Loucy (cell line): ENCODE measurements around the gene FEV.
A peak's percentile ranks its signal among the peaks of the same experiment; 100 is the strongest.

Experiments used
- H2AFZ ChIP-seq: fragments of 200-600 bp; sonication (generic); 2 replicates; pipeline ENCODE4 v1.6.0; 2016; ENCODE audit warnings: antibody characterized with exemption, mild to moderate bottlenecking, low read length, moderate library complexity
- H3F3A ChIP-seq: fragments of 200-600 bp; 2 replicates; pipeline ENCODE4 v1.6.0; 2016; ENCODE audit warnings: antibody characterized with exemption, low read depth, mild to moderate bottlenecking
- H3K27me3 ChIP-seq: fragments of 200-600 bp; sonication (generic); 2 replicates; pipeline ENCODE4 v1.6.1; 2014; ENCODE audit warnings: low read length, mild to moderate bottlenecking; ENCODE audit not compliant: insufficient read depth, poor library complexity, severe bottlenecking
- H3K36me3 ChIP-seq: fragments of 200-600 bp; sonication (generic); 2 replicates; pipeline ENCODE4 v1.6.1; 2016; ENCODE audit warnings: low read length; ENCODE audit not compliant: insufficient read depth
- H3K4me1 ChIP-seq: fragments of 200-600 bp; sonication (generic); 2 replicates; pipeline ENCODE4 v1.5.1; 2014; ENCODE audit warnings: low read length, mild to moderate bottlenecking; ENCODE audit not compliant: insufficient read depth, poor library complexity, severe bottlenecking
- H3K4me2 ChIP-seq: fragments of 200-600 bp; sonication (generic); 2 replicates; pipeline ENCODE4 v1.6.0; 2014; ENCODE audit warnings: antibody characterized with exemption, low read length, low read depth, mild to moderate bottlenecking; ENCODE audit not compliant: poor library complexity, severe bottlenecking
- H3K4me3 ChIP-seq: fragments of 200-600 bp; sonication (generic); 2 replicates; pipeline ENCODE4 v1.5.1; 2014; ENCODE audit warnings: low read length, mild to moderate bottlenecking, mixed read lengths; ENCODE audit not compliant: poor library complexity, severe bottlenecking
- H3K79me2 ChIP-seq: fragments of 200-600 bp; sonication (generic); 2 replicates; pipeline ENCODE4 v1.6.1; 2014; ENCODE audit warnings: low read length; ENCODE audit not compliant: insufficient read depth
- H3K9ac ChIP-seq: fragments of 200-600 bp; sonication (generic); 2 replicates; pipeline ENCODE4 v1.6.0; 2014; ENCODE audit warnings: mild to moderate bottlenecking, low read depth, low read length, moderate library complexity; ENCODE audit not compliant: poor library complexity, severe bottlenecking
- H3K9me2 ChIP-seq: fragments of 200-600 bp; sonication (generic); replicated peaks from 2 replicates; pipeline ENCODE4 v1.6.1; 2016; ENCODE audit warnings: low read depth, low read length, mixed read lengths
- H3K9me3 ChIP-seq: fragments of 200-600 bp; sonication (generic); 2 replicates; pipeline ENCODE4 v1.6.1; 2014; ENCODE audit warnings: mild to moderate bottlenecking, antibody characterized with exemption, low read length, low read depth; ENCODE audit not compliant: insufficient read depth
- H4K20me1 ChIP-seq: fragments of 200-600 bp; sonication (generic); 2 replicates; pipeline ENCODE4 v1.6.0; 2014; ENCODE audit warnings: antibody characterized with exemption, low read length, mild to moderate bottlenecking; ENCODE audit not compliant: insufficient read depth, poor library complexity, severe bottlenecking
- CTCF ChIP-seq: fragments of 200-600 bp; sonication (generic); conservative IDR thresholded peaks from 2 replicates; pipeline ENCODE4 v1.5.1; 2014; ENCODE audit warnings: mild to moderate bottlenecking, antibody characterized with exemption, low read length
- EZH2phosphoT487 ChIP-seq: fragments of 200-600 bp; IDR thresholded peaks from 2 replicates; pipeline ENCODE4 v1.6.1; 2018; ENCODE audit warnings: antibody characterized with exemption, mild to moderate bottlenecking, moderate library complexity, borderline replicate concordance

The FEV gene

GRCh38 chr2:218959141-218959731, 25.7 kb downstream of the FEV start, which contains the start of gene CDK5R2:
TSS of gene CDK5R2 (plus strand) at chr2:218959666. CDS start at chr2:218959821, 155 bp downstream.
- H3K36me3 ChIP-seq: no peaks in the 10 kb centered on the region
- H3F3A ChIP-seq: no peaks in the 10 kb centered on the region
- peak within 1 kb of the TSS; percentile 75 for H3K9ac ChIP-seq
- no peaks in the 10 kb centered on the region for H3K9me3 ChIP-seq
- peak within 1 kb of the TSS; percentile 92 for H2AFZ ChIP-seq
- peaks cover 5% of the 10 kb centered on the region; the same call in 1 of the 2 replicates for H3K79me2 ChIP-seq
- H3K9me2 ChIP-seq: no peaks in the 10 kb centered on the region
- peak within 1 kb of the TSS; percentile 81 for H3K4me3 ChIP-seq
- no peaks in the 10 kb centered on the region for H3K27me3 ChIP-seq
- H3K4me1 ChIP-seq: peaks cover 22% of the 10 kb centered on the region
- H4K20me1 ChIP-seq: peaks cover 4% of the 10 kb centered on the region
- H3K4me2 ChIP-seq: peak within 1 kb of the TSS; percentile 87
- TF ChIP-seq EZH2phosphoT487 (no peak), CTCF (no peak)

- Histone ChIP-seq H3K9ac (peak overlapping the region; percentile 75), H2AFZ (no peak overlapping the region), H3K9me3 (no peaks in the 10 kb centered on the region), H3K4me1 (peaks cover 18% of the 10 kb centered on the region), H3K79me2 (peaks cover 5% of the 10 kb centered on the region; the same call in 1 of the 2 replicates), H3K4me3 (peak overlapping the region; percentile 81), H3K4me2 (peak overlapping the region; percentile 87), H3K27me3 (no peaks in the 10 kb centered on the region), H3K36me3 (no peaks in the 10 kb centered on the region), H4K20me1 (peaks cover 4% of the 10 kb centered on the region), H3F3A (no peaks in the 10 kb centered on the region), H3K9me2 (no peaks in the 10 kb centered on the region)
- TF ChIP-seq CTCF (no peak), EZH2phosphoT487 (no peak)
Observed at GRCh38 chr2:218958276-218958675, 26.7 kb downstream of the FEV start.

- Histone ChIP-seq H3K4me1 (peaks cover 18% of the 10 kb centered on the region), H3K4me2 (peak overlapping the region; percentile 87), H3K9ac (no peak overlapping the region), H3K9me3 (no peaks in the 10 kb centered on the region), H3K4me3 (no peak overlapping the region), H3K36me3 (no peaks in the 10 kb centered on the region), H3K79me2 (peaks cover 5% of the 10 kb centered on the region; the same call in 1 of the 2 replicates), H3F3A (no peaks in the 10 kb centered on the region), H3K27me3 (no peaks in the 10 kb centered on the region), H2AFZ (no peak overlapping the region), H4K20me1 (peaks cover 4% of the 10 kb centered on the region), H3K9me2 (no peaks in the 10 kb centered on the region)
- no peak for TF ChIP-seq CTCF
- no peak for TF ChIP-seq EZH2phosphoT487
Observed at GRCh38 chr2:218957671-218958070, 27.3 kb downstream of the FEV start.
